ENCODE results near the gene RNF144B. TPM values are rescaled to one million over a fixed set of nuclear protein-coding genes. Genes with fewer than 3 reads are reported as not detected.

RNF144B gene
- total RNA-seq, 1 donor from 2014 or later, result 7.2 TPM

DNA sequence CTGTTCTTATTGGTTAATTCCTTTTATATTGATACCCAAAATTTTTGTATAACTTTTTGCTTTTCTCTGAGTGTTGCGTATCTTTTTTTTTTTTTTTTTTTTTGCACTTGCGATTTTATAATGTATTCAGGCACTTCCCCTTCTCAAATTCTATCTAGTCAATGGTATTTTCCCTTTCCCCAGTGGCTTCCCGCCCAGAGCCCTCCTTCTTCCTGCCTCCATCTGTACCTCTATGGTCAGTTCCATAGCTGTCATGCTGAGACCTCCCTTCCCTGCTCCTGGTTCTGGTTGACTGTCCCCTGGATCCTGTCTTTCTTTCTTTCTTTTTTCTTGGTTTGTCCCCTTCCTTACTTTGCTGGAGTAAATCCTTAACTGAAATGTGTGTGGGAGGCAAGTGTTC, 94.7 kb downstream of the RNF144B start:
- H3K9ac ChIP-seq (ENCODE audit: low read length), result no peak overlapping the region
- Mint-ChIP-seq H3K4me1 (ENCODE audit: low read depth, unreplicated experiment) (no peaks in the 10 kb centered on the region), H3K36me3 (ENCODE audit: low read depth, unreplicated experiment) (no peaks in the 10 kb centered on the region), H3K4me3 (ENCODE audit: unreplicated experiment) (no peak overlapping the region), H3K9me3 (ENCODE audit: unreplicated experiment) (no peaks in the 10 kb centered on the region), H3K27ac (ENCODE audit: unreplicated experiment) (no peak overlapping the region), H3K27me3 (ENCODE audit: low read depth, unreplicated experiment) (no peaks in the 10 kb centered on the region)
- H3K9me3 ChIP-seq (ENCODE audit: insufficient read depth, low read depth, low read length), result no peaks in the 10 kb centered on the region
- DNase-seq (ENCODE audit: low read depth) (no peak), FAIRE-seq (no peak)
- no peaks in the 10 kb centered on the region for H3K36me3 ChIP-seq (ENCODE audit: insufficient read depth, low read length)
- TF ChIP-seq, protein P1, sequence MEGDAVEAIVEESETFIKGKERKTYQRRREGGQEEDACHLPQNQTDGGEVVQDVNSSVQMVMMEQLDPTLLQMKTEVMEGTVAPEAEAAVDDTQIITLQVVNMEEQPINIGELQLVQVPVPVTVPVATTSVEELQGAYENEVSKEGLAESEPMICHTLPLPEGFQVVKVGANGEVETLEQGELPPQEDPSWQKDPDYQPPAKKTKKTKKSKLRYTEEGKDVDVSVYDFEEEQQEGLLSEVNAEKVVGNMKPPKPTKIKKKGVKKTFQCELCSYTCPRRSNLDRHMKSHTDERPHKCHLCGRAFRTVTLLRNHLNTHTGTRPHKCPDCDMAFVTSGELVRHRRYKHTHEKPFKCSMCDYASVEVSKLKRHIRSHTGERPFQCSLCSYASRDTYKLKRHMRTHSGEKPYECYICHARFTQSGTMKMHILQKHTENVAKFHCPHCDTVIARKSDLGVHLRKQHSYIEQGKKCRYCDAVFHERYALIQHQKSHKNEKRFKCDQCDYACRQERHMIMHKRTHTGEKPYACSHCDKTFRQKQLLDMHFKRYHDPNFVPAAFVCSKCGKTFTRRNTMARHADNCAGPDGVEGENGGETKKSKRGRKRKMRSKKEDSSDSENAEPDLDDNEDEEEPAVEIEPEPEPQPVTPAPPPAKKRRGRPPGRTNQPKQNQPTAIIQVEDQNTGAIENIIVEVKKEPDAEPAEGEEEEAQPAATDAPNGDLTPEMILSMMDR (IDR thresholded peaks at IDR 0.05; ENCODE audit: insufficient read depth, low read depth, low read length), result no peak
- TF ChIP-seq EZH2 (IDR thresholded peaks at IDR 0.05; ENCODE audit: insufficient read depth, low read length), result no peak
- no peak overlapping the region for H3K4me2 ChIP-seq (ENCODE audit: low read length)
- no peaks in the 10 kb centered on the region for H3K79me2 ChIP-seq (ENCODE audit: insufficient read depth, low read length)
- H3K4me1 ChIP-seq (ENCODE audit: insufficient read depth, low read length), result peaks cover 4% of the 10 kb centered on the region
- H2AFZ ChIP-seq (ENCODE audit: low read depth, low read length), result no peak overlapping the region
- no peaks in the 10 kb centered on the region for H3K27me3 ChIP-seq (ENCODE audit: insufficient read depth, low read length)
- H4K20me1 ChIP-seq (ENCODE audit: insufficient read depth, low read length), result no peaks in the 10 kb centered on the region
- no peak overlapping the region for H3K27ac ChIP-seq (ENCODE audit: low read depth, low read length)
- no peak overlapping the region for H3K4me3 ChIP-seq (ENCODE audit: insufficient read depth, low read depth, low read length)

DNA sequence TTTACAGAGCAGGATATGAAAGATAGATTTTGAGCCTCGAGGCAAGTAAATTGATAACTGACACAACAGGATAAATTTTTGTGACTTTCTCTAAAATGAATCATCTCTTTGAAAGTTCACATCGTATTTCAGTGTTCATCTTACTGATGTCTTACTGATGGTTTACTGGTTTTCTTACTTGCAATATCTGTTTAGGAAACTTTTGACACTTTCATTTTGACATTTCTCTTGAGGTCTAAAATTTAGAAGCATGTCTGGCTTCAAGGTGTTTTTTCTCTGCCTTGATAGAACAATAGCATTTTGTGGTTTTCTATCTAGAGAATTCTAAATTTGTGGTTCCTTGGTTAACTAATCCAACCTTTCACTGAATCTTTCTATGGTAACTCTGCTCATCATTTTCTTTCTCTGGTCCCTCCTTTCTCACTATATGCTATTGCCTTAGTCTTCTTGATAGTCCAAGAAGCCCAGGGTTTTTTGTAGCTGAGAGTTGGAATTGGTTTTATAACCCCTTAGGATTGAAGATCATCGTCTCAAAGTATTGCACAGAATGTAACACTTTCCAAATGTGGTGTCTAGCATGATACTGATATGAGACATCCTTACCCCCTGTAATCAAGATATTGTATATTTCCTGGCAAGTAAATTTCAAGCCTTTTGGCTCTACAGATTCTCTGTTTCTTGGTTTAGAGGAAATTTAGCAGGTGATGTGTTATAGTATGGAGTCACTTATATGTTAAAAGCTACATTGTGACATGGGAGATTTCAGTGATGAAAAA, 98.7 kb downstream of the RNF144B start:
- no peak overlapping the region for H3K9ac ChIP-seq (ENCODE audit: low read length)
- peaks cover 11% of the 10 kb centered on the region for H3K4me1 ChIP-seq (ENCODE audit: insufficient read depth, low read length)
- H3K27me3 ChIP-seq (ENCODE audit: insufficient read depth, low read length), result no peaks in the 10 kb centered on the region
- no peaks in the 10 kb centered on the region for H3K79me2 ChIP-seq (ENCODE audit: insufficient read depth, low read length)
- Mint-ChIP-seq H3K4me1 (ENCODE audit: low read depth, unreplicated experiment) (peaks cover 9% of the 10 kb centered on the region), H3K27me3 (ENCODE audit: low read depth, unreplicated experiment) (no peaks in the 10 kb centered on the region), H3K4me3 (ENCODE audit: unreplicated experiment) (no peak overlapping the region), H3K27ac (ENCODE audit: unreplicated experiment) (no peak overlapping the region), H3K36me3 (ENCODE audit: low read depth, unreplicated experiment) (no peaks in the 10 kb centered on the region), H3K9me3 (ENCODE audit: unreplicated experiment) (no peaks in the 10 kb centered on the region)
- H3K36me3 ChIP-seq (ENCODE audit: insufficient read depth, low read length), result no peaks in the 10 kb centered on the region
- no peak overlapping the region for H3K27ac ChIP-seq (ENCODE audit: low read depth, low read length)
- no peak overlapping the region for H3K4me3 ChIP-seq (ENCODE audit: insufficient read depth, low read depth, low read length)
- DNase-seq (ENCODE audit: low read depth) (no peak), FAIRE-seq (no peak)
- H3K9me3 ChIP-seq (ENCODE audit: insufficient read depth, low read depth, low read length), result no peaks in the 10 kb centered on the region
- no peak overlapping the region for H3K4me2 ChIP-seq (ENCODE audit: low read length)
- H4K20me1 ChIP-seq (ENCODE audit: insufficient read depth, low read length), result no peaks in the 10 kb centered on the region
- TF ChIP-seq, protein P1 (IDR thresholded peaks at IDR 0.05; ENCODE audit: insufficient read depth, low read depth, low read length), result no peak
- TF ChIP-seq EZH2 (IDR thresholded peaks at IDR 0.05; ENCODE audit: insufficient read depth, low read length), result no peak
- H2AFZ ChIP-seq (ENCODE audit: low read depth, low read length), result no peak overlapping the region

DNA sequence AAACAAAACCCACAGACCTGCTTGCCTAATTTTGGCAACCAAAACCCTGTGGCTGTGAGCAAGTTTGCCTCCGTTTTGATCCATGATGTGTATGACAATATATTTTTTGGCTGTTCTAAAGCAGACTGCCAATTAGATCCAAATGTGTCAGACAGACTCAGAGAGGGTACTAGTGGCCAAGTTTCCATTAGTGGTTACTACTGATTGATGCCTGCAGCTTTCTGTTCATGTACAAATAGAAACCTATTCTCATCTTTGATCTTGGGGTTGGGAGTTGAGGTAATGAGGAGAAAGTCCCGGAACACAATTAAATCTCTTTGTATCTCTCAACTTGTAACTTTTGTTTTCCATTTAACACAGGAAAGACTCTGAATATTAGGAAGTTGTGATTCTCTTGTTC, 100.9 kb downstream of the RNF144B start:
- Histone ChIP-seq H3K4me2 (ENCODE audit: low read length) (peak overlapping the region; percentile 55), H3K9ac (ENCODE audit: low read length) (peak overlapping the region; percentile 46), H4K20me1 (ENCODE audit: insufficient read depth, low read length) (no peaks in the 10 kb centered on the region), H2AFZ (ENCODE audit: low read depth, low read length) (peak overlapping the region; percentile 27), H3K79me2 (ENCODE audit: insufficient read depth, low read length) (no peaks in the 10 kb centered on the region), H3K4me3 (ENCODE audit: insufficient read depth, low read depth, low read length) (peak overlapping the region; percentile 22), H3K36me3 (ENCODE audit: insufficient read depth, low read length) (no peaks in the 10 kb centered on the region), H3K27me3 (ENCODE audit: insufficient read depth, low read length) (no peaks in the 10 kb centered on the region), H3K9me3 (ENCODE audit: insufficient read depth, low read depth, low read length) (no peaks in the 10 kb centered on the region), H3K4me1 (ENCODE audit: insufficient read depth, low read length) (peaks cover 16% of the 10 kb centered on the region), H3K27ac (ENCODE audit: low read depth, low read length) (peak overlapping the region; percentile 60)
- no peak overlapping the region for H3K4me3 Mint-ChIP-seq (ENCODE audit: unreplicated experiment)
- no peaks in the 10 kb centered on the region for H3K27me3 Mint-ChIP-seq (ENCODE audit: low read depth, unreplicated experiment)
- no peaks in the 10 kb centered on the region for H3K9me3 Mint-ChIP-seq (ENCODE audit: unreplicated experiment)
- DNase-seq (ENCODE audit: low read depth) (peak; percentile 47), FAIRE-seq (no peak)
- H3K27ac Mint-ChIP-seq (ENCODE audit: unreplicated experiment), result peak overlapping the region; percentile 43
- peaks cover 17% of the 10 kb centered on the region for H3K4me1 Mint-ChIP-seq (ENCODE audit: low read depth, unreplicated experiment)
- H3K36me3 Mint-ChIP-seq (ENCODE audit: low read depth, unreplicated experiment), result no peaks in the 10 kb centered on the region
- TF ChIP-seq EZH2 (IDR thresholded peaks at IDR 0.05; ENCODE audit: insufficient read depth, low read length), result no peak

Data from astrocyte (in vitro differentiated cells and primary cell).